Measurements from ENCODE around the gene FAM200B. TPM values are rescaled to one million over a fixed set of nuclear protein-coding genes. Genes with fewer than 3 reads are reported as not detected.

The FAM200B gene
- total RNA-seq, 6 experiments from 2014 or later: 26.0 to 36.2 (median 34.3) TPM

GRCh38 chr4:15716115-15716514 is 34.5 kb downstream of the FAM200B start:
- Mint-ChIP-seq H3K27me3 (ENCODE audit: insufficient read depth) (no peaks in the 10 kb centered on the region; the same call in 1 of the 2 replicates), H3K27ac (no peak overlapping the region), H3K36me3 (ENCODE audit: low read depth) (no peaks in the 10 kb centered on the region), H3K4me1 (ENCODE audit: low read depth) (peaks cover 52% of the 10 kb centered on the region), H3K4me3 (no peak overlapping the region), H3K9me3 (no peaks in the 10 kb centered on the region)
- DNase-seq: no peak
- TF ChIP-seq CTCF (IDR thresholded peaks at IDR 0.05): no peak

- H3K4me3 Mint-ChIP-seq: peak overlapping the region; percentile 73
- peak; percentile 62 for DNase-seq
- H3K9me3 Mint-ChIP-seq: no peaks in the 10 kb centered on the region
- no peak for TF ChIP-seq CTCF (IDR thresholded peaks at IDR 0.05)
- H3K36me3 Mint-ChIP-seq (ENCODE audit: low read depth): no peaks in the 10 kb centered on the region
- peaks cover 52% of the 10 kb centered on the region for H3K4me1 Mint-ChIP-seq (ENCODE audit: low read depth)
- H3K27ac Mint-ChIP-seq: peak overlapping the region; percentile 85
- H3K27me3 Mint-ChIP-seq (ENCODE audit: insufficient read depth): no peaks in the 10 kb centered on the region; the same call in 1 of the 2 replicates
Observed at GRCh38 chr4:15717086-15717485, 35.5 kb downstream of the FAM200B start.

- Mint-ChIP-seq H3K27me3 (ENCODE audit: insufficient read depth) (no peaks in the 10 kb centered on the region; the same call in 1 of the 2 replicates), H3K36me3 (ENCODE audit: low read depth) (no peaks in the 10 kb centered on the region), H3K27ac (peak overlapping the region; percentile 85), H3K4me3 (peak overlapping the region; percentile 73; the same call in 1 of the 2 replicates), H3K4me1 (ENCODE audit: low read depth) (peaks cover 52% of the 10 kb centered on the region), H3K9me3 (no peaks in the 10 kb centered on the region)
- peak; percentile 52 for DNase-seq
- no peak for TF ChIP-seq CTCF (IDR thresholded peaks at IDR 0.05)
Observed at GRCh38 chr4:15717657-15718416, 36.2 kb downstream of the FAM200B start.

- Mint-ChIP-seq H3K4me3 (no peak overlapping the region), H3K36me3 (ENCODE audit: low read depth) (no peaks in the 10 kb centered on the region), H3K9me3 (no peaks in the 10 kb centered on the region), H3K4me1 (ENCODE audit: low read depth) (peaks cover 56% of the 10 kb centered on the region), H3K27ac (no peak overlapping the region), H3K27me3 (ENCODE audit: insufficient read depth) (no peaks in the 10 kb centered on the region; the same call in 1 of the 2 replicates)
- no peak for DNase-seq
- TF ChIP-seq CTCF (IDR thresholded peaks at IDR 0.05): no peak
Observed at GRCh38 chr4:15718465-15718864, 36.8 kb downstream of the FAM200B start.

- no peak for TF ChIP-seq CTCF (IDR thresholded peaks at IDR 0.05)
- Mint-ChIP-seq H3K27ac (no peak overlapping the region), H3K4me1 (ENCODE audit: low read depth) (peaks cover 61% of the 10 kb centered on the region), H3K27me3 (ENCODE audit: insufficient read depth) (no peaks in the 10 kb centered on the region; the same call in 1 of the 2 replicates), H3K36me3 (ENCODE audit: low read depth) (no peaks in the 10 kb centered on the region), H3K9me3 (no peaks in the 10 kb centered on the region), H3K4me3 (no peak overlapping the region)
- no peak for DNase-seq
Observed at GRCh38 chr4:15718959-15719358, 37.3 kb downstream of the FAM200B start.
